TTC549 (cell line): Measurements from ENCODE around the gene MOV10.
"Not testable (repeated sequence)": the region's sequence is repeated elsewhere in the genome, so short reads cannot be mapped to it uniquely, and the experiment has no call there.

ENCODE experiments used
- FAIRE-seq: peaks from 2 replicates; lab custom pipeline; 2012; peaks lifted over from hg19 to GRCh38; lab: Jason Lieb, UNC

Gene MOV10

DNA sequence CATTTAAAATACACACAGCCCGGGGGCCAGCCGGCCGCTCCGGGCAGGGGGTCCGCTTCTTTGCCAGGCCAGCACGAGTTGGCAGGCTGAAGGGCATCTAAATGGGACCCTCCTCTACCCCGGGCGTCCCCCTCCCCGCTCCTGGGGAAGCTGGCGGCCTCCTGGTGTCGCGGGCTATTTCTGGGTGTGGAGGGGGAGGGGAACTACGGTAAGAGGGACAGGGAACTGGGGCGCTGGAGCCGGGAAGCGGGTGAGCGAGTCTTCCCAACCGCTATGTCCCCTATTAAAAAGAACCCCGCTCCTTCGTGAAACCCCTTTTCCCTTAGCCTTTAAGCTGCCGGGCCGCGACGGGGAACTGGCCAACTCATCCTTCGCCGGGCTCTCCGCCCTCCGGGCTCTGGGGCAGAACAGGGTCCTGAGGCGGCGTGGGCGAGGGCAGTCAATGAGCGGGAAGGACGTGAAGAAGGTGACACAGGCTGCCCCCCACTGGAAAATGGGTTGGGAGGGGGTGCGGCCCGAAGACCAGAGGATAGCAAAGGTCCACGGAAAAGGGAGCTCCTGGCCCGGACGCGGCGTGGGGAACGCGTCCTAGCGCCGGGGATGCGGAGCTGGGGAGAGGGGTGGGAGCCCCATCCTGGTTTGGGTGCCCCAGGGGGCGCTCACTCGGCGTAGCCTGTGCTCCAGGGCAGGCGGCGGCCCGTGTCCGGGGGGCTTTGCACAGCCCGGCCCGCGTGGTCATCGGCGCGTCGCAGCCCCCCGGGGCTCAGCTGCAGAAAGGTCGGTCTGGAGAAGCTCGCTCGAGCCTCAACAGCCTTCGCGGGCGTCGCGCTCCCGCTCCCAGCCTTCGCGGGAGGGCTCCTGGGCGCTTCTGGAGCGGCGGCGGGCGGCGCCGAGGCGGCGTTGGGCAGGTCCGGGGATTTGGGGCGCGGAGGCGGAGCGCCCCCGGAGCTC, 40.1 kb downstream of the MOV10 start:
- FAIRE-seq = no peak

GRCh38 chr1:112715264-112716053, 41.0 kb downstream of the MOV10 start, which contains the start of gene PPM1J:
TSS of gene PPM1J (minus strand) at chr1:112715332. CDS start at chr1:112715301, 31 bp downstream.
- no peak for FAIRE-seq

GRCh38 chr1:112716133-112716720, 41.8 kb downstream of the MOV10 start:
- no peak for FAIRE-seq

DNA sequence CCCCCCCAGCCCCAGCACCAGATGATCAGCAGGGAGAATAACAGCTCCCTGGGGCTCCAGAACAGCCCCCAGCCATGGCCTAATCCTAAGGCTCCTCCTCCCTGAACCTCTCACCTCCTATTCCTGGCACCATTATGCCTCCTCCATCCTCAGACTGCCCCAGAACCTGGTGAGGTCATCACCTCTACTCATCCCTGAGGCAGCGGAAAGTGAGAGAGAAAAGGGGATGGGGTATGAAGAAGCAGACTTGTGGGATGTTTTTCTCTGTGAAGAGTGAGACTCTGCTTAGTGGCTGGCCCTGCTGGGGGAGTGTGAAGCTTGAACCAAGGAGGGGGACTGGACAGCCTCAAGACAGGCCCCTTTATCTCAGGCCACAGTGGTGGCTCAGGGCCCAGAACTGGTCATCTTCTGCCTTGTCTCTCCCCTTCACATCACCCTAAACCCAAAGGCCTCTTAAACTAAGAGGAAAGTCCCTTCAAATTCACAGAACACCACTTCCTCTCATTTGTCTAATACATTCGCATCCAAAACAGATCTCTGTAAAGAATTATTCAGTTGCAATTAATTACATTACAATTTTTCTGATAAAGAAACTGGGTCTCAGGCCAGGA, 42.9 kb downstream of the MOV10 start:
- FAIRE-seq = no peak

- no peak for FAIRE-seq
Measured at GRCh38 chr1:112718691-112719418, 44.4 kb downstream of the MOV10 start.

DNA sequence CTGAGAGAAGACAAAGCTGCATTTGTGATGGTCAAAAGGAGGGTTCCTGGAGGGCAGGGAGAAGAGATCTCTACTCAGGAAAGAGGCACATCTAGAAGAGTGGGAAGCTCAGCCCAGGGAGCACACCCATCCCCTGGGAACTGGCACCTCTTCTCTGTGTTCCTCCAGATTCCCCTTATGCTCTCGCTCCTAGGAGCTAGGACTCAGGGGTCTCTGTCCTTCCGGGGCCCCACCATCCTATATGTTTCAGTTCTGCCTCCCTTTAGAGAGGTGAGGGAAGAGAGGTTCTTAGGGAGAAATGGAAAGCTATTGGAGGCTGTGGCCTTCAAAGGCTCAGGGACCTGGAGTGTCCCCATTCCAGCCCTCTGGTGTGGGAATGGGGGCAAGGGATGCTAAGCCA, 45.2 kb downstream of the MOV10 start:
- FAIRE-seq = no peak

DNA sequence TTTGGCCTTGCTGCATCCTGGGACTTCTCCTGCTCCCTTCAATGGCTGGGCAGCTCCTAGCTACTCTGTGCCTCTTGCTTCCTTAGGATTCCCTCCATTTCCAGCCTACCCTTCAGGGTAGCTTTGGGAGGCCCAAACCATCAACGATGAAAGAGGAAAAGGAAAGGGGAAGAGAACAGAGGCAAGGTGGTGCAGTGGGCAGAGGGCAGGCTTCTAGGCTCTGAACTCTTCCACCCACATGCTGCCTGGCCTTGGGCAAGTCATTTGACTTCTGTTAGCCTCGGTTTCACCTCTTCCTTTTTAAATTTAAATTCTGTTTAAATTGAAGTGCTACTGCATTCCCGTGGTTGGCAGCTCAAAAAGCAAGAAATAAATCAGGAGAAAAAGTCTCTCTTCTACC, 46.3 kb downstream of the MOV10 start:
- no peak for FAIRE-seq

DNA sequence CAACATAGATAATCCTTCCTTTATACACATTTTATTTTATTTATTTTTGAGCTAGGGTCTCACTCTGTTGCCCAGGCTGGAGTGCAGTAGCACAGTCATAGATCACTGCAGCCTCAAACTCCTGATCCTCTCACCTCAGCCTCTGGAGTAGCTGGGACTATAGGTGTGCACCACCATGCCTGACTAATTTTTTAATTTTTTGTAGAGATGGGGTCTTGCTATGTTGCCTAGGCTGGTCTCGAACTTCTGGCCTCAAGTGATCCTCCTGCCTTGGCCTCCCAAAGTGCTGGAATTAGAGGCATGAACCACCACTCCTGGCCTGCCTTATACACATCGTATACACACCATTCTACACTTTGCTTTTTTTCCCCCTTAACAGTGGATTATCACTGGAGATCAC, 46.8 kb downstream of the MOV10 start:
- FAIRE-seq = not testable (repeated sequence)

DNA sequence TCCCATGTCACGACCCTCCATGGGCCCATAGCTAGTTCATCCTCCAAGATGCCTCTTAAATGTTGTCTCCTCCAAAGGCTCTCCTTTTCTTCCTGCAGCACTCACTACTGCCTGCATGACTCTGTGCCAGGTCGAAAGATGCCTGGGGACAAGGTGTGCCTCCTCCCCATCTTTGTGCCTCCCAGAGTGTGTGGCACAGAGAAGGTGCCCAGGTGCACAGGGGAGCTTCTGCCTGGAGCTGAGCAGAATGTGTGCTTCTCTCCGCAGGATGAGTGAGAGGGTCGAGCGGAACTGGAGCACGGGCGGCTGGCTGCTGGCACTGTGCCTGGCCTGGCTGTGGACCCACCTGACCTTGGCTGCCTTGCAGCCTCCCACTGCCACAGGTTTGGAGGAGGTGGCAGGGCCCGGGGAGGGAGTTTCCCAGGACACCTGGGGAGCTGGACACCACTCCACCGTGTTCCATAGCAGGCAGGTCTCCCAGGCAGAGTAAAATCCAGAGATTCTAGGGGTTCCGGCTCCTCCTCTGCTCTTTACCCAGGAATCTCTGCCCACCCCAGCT, 47.6 kb downstream of the MOV10 start:
- FAIRE-seq = no peak

DNA sequence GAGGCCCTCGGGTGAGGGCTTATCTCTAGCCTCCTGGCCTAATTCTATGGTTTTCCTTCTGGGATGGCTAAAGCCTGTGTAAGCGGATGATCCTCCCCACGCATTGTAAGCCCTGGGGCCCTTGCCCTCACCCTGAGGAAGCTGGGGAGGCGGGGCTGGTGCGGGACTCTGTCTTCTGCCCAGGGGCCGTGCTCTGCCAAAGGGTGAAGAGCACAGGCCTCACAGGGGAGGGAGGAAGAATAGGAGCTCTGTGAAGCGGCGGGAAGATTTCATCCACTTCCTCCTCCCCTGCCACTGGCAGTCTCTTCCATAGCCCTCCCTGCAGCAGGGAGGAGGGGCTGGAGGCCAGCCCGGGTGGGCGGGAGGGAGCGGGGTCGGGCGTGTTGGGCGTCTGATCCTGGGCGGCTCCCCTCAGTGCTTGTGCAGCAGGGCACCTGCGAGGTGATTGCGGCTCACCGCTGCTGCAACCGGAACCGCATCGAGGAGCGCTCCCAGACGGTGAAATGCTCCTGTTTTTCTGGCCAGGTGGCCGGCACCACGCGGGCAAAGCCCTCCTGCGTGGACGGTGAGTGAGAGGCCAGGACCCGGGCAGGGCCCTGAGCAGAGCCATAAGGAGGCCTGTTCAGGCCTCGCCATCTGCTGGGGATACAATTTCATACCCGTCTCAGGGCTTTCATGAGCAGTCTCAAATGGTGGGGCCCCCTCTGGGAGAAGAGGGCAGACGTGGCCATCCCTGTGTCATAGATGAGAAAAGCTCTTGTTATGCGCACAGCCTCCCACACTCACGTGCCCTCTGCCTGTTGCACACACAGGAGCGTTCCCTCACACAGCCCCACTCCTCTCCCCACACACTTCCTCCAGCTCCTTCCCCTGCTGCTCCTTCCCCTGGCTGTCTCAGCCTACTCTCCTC, 48.4 kb downstream of the MOV10 start:
- no peak for FAIRE-seq

GRCh38 chr1:112723511-112723839, 49.0 kb downstream of the MOV10 start:
- no peak for FAIRE-seq

DNA sequence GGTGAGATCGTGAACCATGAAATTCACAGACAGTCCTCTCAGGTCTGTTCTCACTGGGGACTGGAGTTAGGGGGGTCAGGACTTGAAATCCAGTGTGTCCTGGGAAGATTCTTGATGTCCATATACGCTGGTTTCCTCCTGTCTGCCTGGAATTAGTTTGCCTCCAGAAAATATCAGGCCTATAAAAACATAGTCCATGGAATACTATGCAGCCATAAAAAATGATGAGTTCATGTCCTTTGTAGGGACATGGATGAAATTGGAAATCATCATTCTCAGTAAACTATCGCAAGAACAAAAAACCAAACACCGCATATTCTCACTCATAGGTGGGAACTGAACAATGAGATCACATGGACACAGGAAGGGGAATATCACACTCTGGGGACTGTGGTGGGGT, 49.8 kb downstream of the MOV10 start:
- not testable (repeated sequence) for FAIRE-seq

DNA sequence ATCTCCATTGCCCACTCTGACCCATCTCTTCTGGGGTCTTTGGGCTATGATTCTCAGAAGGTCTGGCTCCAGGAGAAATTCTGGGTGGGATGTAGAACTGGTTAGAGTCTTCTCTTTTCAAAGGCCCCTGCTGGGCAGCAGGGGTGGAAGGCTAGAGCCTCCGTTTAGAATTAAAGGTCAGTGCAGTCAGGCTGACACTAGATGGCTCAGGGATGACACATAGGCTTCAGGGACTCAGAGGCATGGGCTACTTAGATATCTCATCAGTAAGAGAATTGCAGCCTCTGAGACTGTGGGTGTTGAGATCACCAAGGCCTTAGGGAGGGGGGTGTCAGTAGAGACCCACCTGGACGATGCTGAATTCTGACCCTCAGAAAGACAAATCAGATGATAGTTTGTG, 53.3 kb downstream of the MOV10 start:
- no peak for FAIRE-seq

DNA sequence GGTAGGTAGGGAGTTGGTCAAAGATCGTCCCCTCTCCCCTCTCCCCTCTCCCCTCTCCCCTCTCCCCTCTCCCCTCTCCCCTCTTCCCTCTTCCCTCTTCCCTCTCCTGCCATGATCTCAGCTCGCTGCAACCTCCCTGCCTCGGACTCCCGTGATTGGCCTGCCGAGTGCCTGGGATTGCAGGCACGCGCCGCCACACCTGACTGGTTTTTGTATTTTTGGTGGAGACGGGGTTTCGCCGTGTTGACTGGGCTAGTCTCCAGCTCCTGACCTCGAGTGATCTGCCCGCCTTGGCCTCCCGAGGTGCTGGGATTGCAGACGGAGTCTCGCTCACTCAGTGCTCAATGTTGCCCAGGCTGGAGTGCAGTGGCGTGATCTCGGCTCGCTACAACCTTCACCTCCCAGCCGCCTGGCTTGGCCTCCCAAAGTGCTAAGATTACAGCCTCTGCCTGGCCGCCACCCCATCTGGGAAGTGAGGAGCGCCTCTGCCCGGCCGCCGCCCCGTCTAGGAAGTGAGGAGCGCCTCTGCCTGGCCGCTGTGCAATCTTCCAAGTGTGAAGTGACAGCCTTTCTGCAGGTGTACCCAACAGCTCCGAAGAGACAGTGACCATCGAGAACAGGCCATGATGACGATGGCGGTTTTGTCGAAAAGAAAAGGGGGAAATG, 54.0 kb downstream of the MOV10 start:
- not testable (repeated sequence) for FAIRE-seq

DNA sequence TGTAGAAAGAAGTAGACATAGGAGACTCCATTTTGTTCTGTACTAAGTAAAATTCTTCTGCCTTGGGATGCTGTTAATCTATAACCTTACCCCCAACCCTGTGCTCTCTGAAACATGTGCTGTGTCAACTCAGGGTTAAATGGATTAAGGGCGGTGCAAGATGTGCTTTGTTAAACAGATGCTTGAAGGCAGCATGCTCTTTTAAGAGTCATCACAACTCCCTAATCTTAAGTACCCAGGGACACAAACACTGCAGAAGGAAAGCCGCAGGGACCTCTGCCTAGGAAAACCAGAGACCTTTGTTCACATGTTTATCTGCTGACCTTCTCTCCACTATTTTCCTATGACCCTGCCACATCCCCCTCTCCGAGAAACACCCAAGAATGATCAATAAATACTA, 54.6 kb downstream of the MOV10 start:
- not testable (repeated sequence) for FAIRE-seq

- no peak for FAIRE-seq
Measured at GRCh38 chr1:112729909-112730308, 55.5 kb downstream of the MOV10 start.

- no peak for FAIRE-seq
Measured at GRCh38 chr1:112731451-112731850, 57.0 kb downstream of the MOV10 start.

GRCh38 chr1:112735752-112736151, 61.3 kb downstream of the MOV10 start:
- FAIRE-seq = no peak

- FAIRE-seq = no peak
Measured at GRCh38 chr1:112737573-112737972, 63.1 kb downstream of the MOV10 start.
